ENCODE results near the gene CBY1.

Gene CBY1

GRCh38 chr22:38705235-38706100, 49.0 kb downstream of the CBY1 start, which contains the start of gene GTPBP1:
TSS of gene GTPBP1 (plus strand) at chr22:38705944. CDS start at chr22:38705956, 12 bp downstream.
- DNase-seq, result peak; percentile 99

GRCh38 chr22:38706101-38706900, 49.9 kb downstream of the CBY1 start:
- no peak for DNase-seq

- DNase-seq, result no peak
Measured at GRCh38 chr22:38706901-38707195, 50.4 kb downstream of the CBY1 start.

GRCh38 chr22:38707346-38707745, 50.9 kb downstream of the CBY1 start:
- no peak for DNase-seq

- DNase-seq, result no peak
Measured at GRCh38 chr22:38707984-38708383, 51.5 kb downstream of the CBY1 start.

GRCh38 chr22:38709306-38709705, 52.9 kb downstream of the CBY1 start:
- no peak for DNase-seq

GRCh38 chr22:38710351-38710750, 53.9 kb downstream of the CBY1 start:
- no peak for DNase-seq

- no peak for DNase-seq
Measured at GRCh38 chr22:38710866-38711265, 54.4 kb downstream of the CBY1 start.

- no peak for DNase-seq
Measured at GRCh38 chr22:38712486-38713207, 56.2 kb downstream of the CBY1 start.

- DNase-seq, result no peak
Measured at GRCh38 chr22:38713921-38714320, 57.5 kb downstream of the CBY1 start.

GRCh38 chr22:38715176-38715764, 58.8 kb downstream of the CBY1 start:
- no peak for DNase-seq

GRCh38 chr22:38715852-38716251, 59.4 kb downstream of the CBY1 start:
- no peak for DNase-seq

GRCh38 chr22:38716271-38716670, 59.8 kb downstream of the CBY1 start:
- DNase-seq, result no peak

- DNase-seq, result no peak
Measured at GRCh38 chr22:38716826-38717225, 60.4 kb downstream of the CBY1 start.

- DNase-seq, result no peak
Measured at GRCh38 chr22:38717244-38717643, 60.8 kb downstream of the CBY1 start.

- no peak for DNase-seq
Measured at GRCh38 chr22:38718414-38718813, 62.0 kb downstream of the CBY1 start.

- no peak for DNase-seq
Measured at GRCh38 chr22:38719196-38719595, 62.8 kb downstream of the CBY1 start.

- DNase-seq, result no peak
Measured at GRCh38 chr22:38720350-38720749, 63.9 kb downstream of the CBY1 start.

- no peak for DNase-seq
Measured at GRCh38 chr22:38721551-38721950, 65.1 kb downstream of the CBY1 start.
